MM.1S (cell line): ENCODE results near the gene CEP85L.

Experiments used
- DNase-seq: peaks from one replicate; pipeline ENCODE4 v3.0.0-alpha.2; 2015
- H2AFZ ChIP-seq: fragments of 300-600 bp; sonication (generic); 2 replicates; pipeline ENCODE4 v1.6.0; 2016; ENCODE audit warnings: antibody characterized with exemption, low read length
- H3F3A ChIP-seq: fragments of 300-600 bp; sonication (generic); 2 replicates; pipeline ENCODE4 v1.6.1; 2016; ENCODE audit warnings: mild to moderate bottlenecking, antibody characterized with exemption, low read length, moderate library complexity, mixed read lengths; ENCODE audit not compliant: insufficient read depth
- H3K27ac ChIP-seq: fragments of 300-600 bp; sonication (generic); 2 replicates; pipeline ENCODE4 v1.5.1; 2016; ENCODE audit warnings: mild to moderate bottlenecking, low read length
- H3K27me3 ChIP-seq: fragments of 300-600 bp; sonication (generic); replicated peaks from 2 replicates; pipeline ENCODE4 v1.6.0; 2016; ENCODE audit warnings: low read length; ENCODE audit not compliant: insufficient read depth
- H3K36me3 ChIP-seq: fragments of 300-600 bp; sonication (generic); replicated peaks from 2 replicates; pipeline ENCODE4 v1.6.1; 2016; ENCODE audit warnings: mild to moderate bottlenecking, low read length, mixed read lengths; ENCODE audit not compliant: insufficient read depth
- H3K4me1 ChIP-seq: fragments of 300-600 bp; sonication (generic); 2 replicates; pipeline ENCODE4 v1.6.1; 2016; ENCODE audit warnings: low read length, mixed read lengths
- H3K4me2 ChIP-seq: fragments of 300-600 bp; sonication (generic); 2 replicates; pipeline ENCODE4 v1.6.0; 2016; ENCODE audit warnings: low read depth, low read length
- H3K4me3 ChIP-seq: fragments of 300-600 bp; sonication (generic); 2 replicates; pipeline ENCODE4 v1.5.1; 2016; ENCODE audit warnings: low read length, mixed read lengths
- H3K79me2 ChIP-seq: fragments of 300-600 bp; sonication (generic); 2 replicates; pipeline ENCODE4 v1.6.1; 2016; ENCODE audit warnings: mixed run types, low read length, mixed read lengths
- H3K9ac ChIP-seq: fragments of 300-600 bp; sonication (generic); 2 replicates; pipeline ENCODE4 v1.6.1; 2016; ENCODE audit warnings: low read length, mixed read lengths
- H3K9me2 ChIP-seq: fragments of 300-600 bp; sonication (generic); replicated peaks from 2 replicates; pipeline ENCODE4 v1.6.1; 2016; ENCODE audit warnings: mild to moderate bottlenecking, low read length, mixed read lengths; ENCODE audit not compliant: insufficient read depth
- H3K9me3 ChIP-seq: fragments of 300-600 bp; sonication (generic); replicated peaks from 2 replicates; pipeline ENCODE4 v1.6.1; 2016; ENCODE audit warnings: mild to moderate bottlenecking, low read length, mixed read lengths; ENCODE audit not compliant: insufficient read depth
- H4K20me1 ChIP-seq: fragments of 300-600 bp; sonication (generic); 2 replicates; pipeline ENCODE4 v1.6.1; 2016; ENCODE audit warnings: mild to moderate bottlenecking, low read length, moderate library complexity, mixed read lengths; ENCODE audit not compliant: insufficient read depth
- CTCF ChIP-seq: fragments of 300-600 bp; sonication (generic); IDR thresholded peaks from 2 replicates; pipeline ENCODE4 v1.5.1; 2016; ENCODE audit warnings: antibody characterized with exemption, low read length, mixed read lengths
- EZH2 ChIP-seq: fragments of 300-600 bp; sonication (generic); optimal IDR thresholded peaks from 2 replicates; pipeline ENCODE3; 2017; ENCODE audit warnings: low read depth, mild to moderate bottlenecking, antibody characterized with exemption, low read length, mixed read lengths
- EZH2phosphoT487 ChIP-seq: fragments of 300-600 bp; sonication (generic); IDR thresholded peaks from 2 replicates; pipeline ENCODE4 v1.6.1; 2018; ENCODE audit warnings: antibody characterized with exemption, low read length

Gene CEP85L

GRCh38 chr6:118502169-118502568, 149.2 kb downstream of the CEP85L start:
- no peak overlapping the region for H2AFZ ChIP-seq
- no peaks in the 10 kb centered on the region for H3K79me2 ChIP-seq
- no peaks in the 10 kb centered on the region for H3K9me2 ChIP-seq
- H3K9me3 ChIP-seq: no peaks in the 10 kb centered on the region
- no peaks in the 10 kb centered on the region for H3K27me3 ChIP-seq
- no peaks in the 10 kb centered on the region for H3K36me3 ChIP-seq
- no peaks in the 10 kb centered on the region for H4K20me1 ChIP-seq
- H3K9ac ChIP-seq: no peak overlapping the region
- DNase-seq: no peak
- H3K4me1 ChIP-seq: no peaks in the 10 kb centered on the region
- H3K27ac ChIP-seq: no peak overlapping the region
- TF ChIP-seq EZH2: no peak
- no peak for TF ChIP-seq CTCF
- no peaks in the 10 kb centered on the region for H3F3A ChIP-seq
- no peak overlapping the region for H3K4me3 ChIP-seq
- H3K4me2 ChIP-seq: no peak overlapping the region

GRCh38 chr6:118501765-118502164, 149.6 kb downstream of the CEP85L start:
- H3K27ac ChIP-seq: no peak overlapping the region
- H3K4me2 ChIP-seq: no peak overlapping the region
- H3K27me3 ChIP-seq: no peaks in the 10 kb centered on the region
- DNase-seq: no peak
- no peak overlapping the region for H3K9ac ChIP-seq
- no peaks in the 10 kb centered on the region for H3K36me3 ChIP-seq
- no peaks in the 10 kb centered on the region for H3K79me2 ChIP-seq
- H2AFZ ChIP-seq: no peak overlapping the region
- TF ChIP-seq EZH2 (no peak), CTCF (no peak), EZH2phosphoT487 (no peak)
- no peaks in the 10 kb centered on the region for H4K20me1 ChIP-seq
- no peak overlapping the region for H3K4me3 ChIP-seq
- no peaks in the 10 kb centered on the region for H3F3A ChIP-seq
- no peaks in the 10 kb centered on the region for H3K9me3 ChIP-seq
- H3K9me2 ChIP-seq: no peaks in the 10 kb centered on the region
- H3K4me1 ChIP-seq: no peaks in the 10 kb centered on the region

- TF ChIP-seq CTCF (no peak), EZH2phosphoT487 (no peak), EZH2 (no peak)
- H3K79me2 ChIP-seq: no peaks in the 10 kb centered on the region
- no peaks in the 10 kb centered on the region for H3K9me2 ChIP-seq
- H3K4me3 ChIP-seq: no peak overlapping the region
- DNase-seq: no peak
- H3K9ac ChIP-seq: no peak overlapping the region
- H3K36me3 ChIP-seq: no peaks in the 10 kb centered on the region
- no peaks in the 10 kb centered on the region for H3K9me3 ChIP-seq
- H4K20me1 ChIP-seq: no peaks in the 10 kb centered on the region
- H3K4me2 ChIP-seq: no peak overlapping the region
- H3F3A ChIP-seq: no peaks in the 10 kb centered on the region
- no peak overlapping the region for H2AFZ ChIP-seq
- no peak overlapping the region for H3K27ac ChIP-seq
- no peaks in the 10 kb centered on the region for H3K4me1 ChIP-seq
- H3K27me3 ChIP-seq: no peaks in the 10 kb centered on the region
Measured at GRCh38 chr6:118501099-118501498, 150.3 kb downstream of the CEP85L start.
